ENCODE data around the gene CYP19A1.

Gene CYP19A1

GRCh38 chr15:51252671-51253070 is 85.7 kb downstream of the CYP19A1 start:
- no peak for DNase-seq

- DNase-seq, result no peak
These were observed 86.8 kb downstream of the CYP19A1 start for GRCh38 chr15:51251556-51251955.

- no peak for DNase-seq
These were observed 88.0 kb downstream of the CYP19A1 start for GRCh38 chr15:51250217-51251011.

GRCh38 chr15:51245628-51246027 is 92.8 kb downstream of the CYP19A1 start:
- no peak for DNase-seq

GRCh38 chr15:51244423-51244869 is 94.0 kb downstream of the CYP19A1 start:
- no peak for DNase-seq

- DNase-seq, result no peak
These were observed 94.6 kb downstream of the CYP19A1 start for GRCh38 chr15:51243774-51244173.

GRCh38 chr15:51240066-51240465 is 98.3 kb downstream of the CYP19A1 start:
- no peak for DNase-seq

- no peak for DNase-seq
These were observed 100.6 kb downstream of the CYP19A1 start for GRCh38 chr15:51237816-51238215.

- no peak for DNase-seq
These were observed 104.0 kb downstream of the CYP19A1 start for GRCh38 chr15:51234176-51234927.

- no peak for DNase-seq
These were observed 105.8 kb downstream of the CYP19A1 start for GRCh38 chr15:51232581-51232980.

- DNase-seq, result no peak
These were observed 108.5 kb downstream of the CYP19A1 start for GRCh38 chr15:51229907-51230330.

- DNase-seq, result no peak
These were observed 110.3 kb downstream of the CYP19A1 start for GRCh38 chr15:51227940-51228732.

GRCh38 chr15:51226576-51227210 is 111.7 kb downstream of the CYP19A1 start:
- no peak for DNase-seq

- no peak for DNase-seq
These were observed 114.0 kb downstream of the CYP19A1 start for GRCh38 chr15:51224428-51224827.

- no peak for DNase-seq
These were observed 114.6 kb downstream of the CYP19A1 start for GRCh38 chr15:51223771-51224229.

- DNase-seq, result no peak
These were observed 120.0 kb downstream of the CYP19A1 start for GRCh38 chr15:51218299-51218938.

- DNase-seq, result no peak
These were observed 125.5 kb downstream of the CYP19A1 start for GRCh38 chr15:51212909-51213308.

- DNase-seq, result no peak
These were observed 126.2 kb downstream of the CYP19A1 start for GRCh38 chr15:51212239-51212638.

GRCh38 chr15:51205050-51205975 is 133.1 kb downstream of the CYP19A1 start:
- DNase-seq, result no peak

GRCh38 chr15:51203797-51204196 is 134.6 kb downstream of the CYP19A1 start:
- no peak for DNase-seq

- no peak for DNase-seq
These were observed 135.6 kb downstream of the CYP19A1 start for GRCh38 chr15:51202783-51203182.

Data from activated CD4-positive, alpha-beta T cell treated with anti-CD3 and anti-CD28 coated beads for 4 hours (primary cell).